ENCODE results near the gene NPAS3.

Gene NPAS3

DNA sequence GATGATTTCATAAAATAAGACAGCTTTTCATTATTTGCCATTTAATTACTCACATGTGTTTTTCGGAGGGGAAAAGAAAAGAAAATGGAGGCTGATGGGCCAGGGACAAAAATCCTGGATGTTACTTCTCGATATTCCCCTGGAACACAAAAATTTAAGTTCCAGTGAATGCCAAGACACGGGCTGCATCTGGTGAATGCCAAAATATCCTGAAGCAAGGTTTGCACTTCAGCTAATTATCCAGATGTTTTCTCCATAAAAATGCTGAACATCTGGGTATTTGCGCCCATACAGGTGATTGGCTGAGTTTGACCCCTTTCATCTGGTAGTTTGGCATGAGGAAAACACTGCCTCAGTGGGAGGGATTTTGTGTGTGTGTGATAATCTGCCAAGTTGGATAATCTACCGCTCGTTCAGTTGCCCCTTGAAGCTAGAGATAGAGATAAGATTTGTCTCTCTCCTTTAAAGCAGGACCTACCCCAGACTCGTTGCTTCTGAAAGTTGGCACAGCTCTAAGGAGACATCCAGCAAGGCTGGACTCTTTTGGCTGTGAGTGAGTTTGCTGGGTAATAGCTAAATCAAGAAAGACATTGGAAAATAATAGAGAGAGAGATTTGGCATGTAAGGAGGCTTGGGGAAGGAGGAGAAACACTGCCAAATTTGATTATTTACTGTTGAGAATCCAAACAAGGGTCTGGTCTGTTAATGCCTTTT is 622.2 kb downstream of the NPAS3 start:
- no peak for DNase-seq (ENCODE audit: low read depth)

GRCh38 chr14:33561488-33562175 is 623.0 kb downstream of the NPAS3 start:
- no peak for DNase-seq (ENCODE audit: low read depth)

DNA sequence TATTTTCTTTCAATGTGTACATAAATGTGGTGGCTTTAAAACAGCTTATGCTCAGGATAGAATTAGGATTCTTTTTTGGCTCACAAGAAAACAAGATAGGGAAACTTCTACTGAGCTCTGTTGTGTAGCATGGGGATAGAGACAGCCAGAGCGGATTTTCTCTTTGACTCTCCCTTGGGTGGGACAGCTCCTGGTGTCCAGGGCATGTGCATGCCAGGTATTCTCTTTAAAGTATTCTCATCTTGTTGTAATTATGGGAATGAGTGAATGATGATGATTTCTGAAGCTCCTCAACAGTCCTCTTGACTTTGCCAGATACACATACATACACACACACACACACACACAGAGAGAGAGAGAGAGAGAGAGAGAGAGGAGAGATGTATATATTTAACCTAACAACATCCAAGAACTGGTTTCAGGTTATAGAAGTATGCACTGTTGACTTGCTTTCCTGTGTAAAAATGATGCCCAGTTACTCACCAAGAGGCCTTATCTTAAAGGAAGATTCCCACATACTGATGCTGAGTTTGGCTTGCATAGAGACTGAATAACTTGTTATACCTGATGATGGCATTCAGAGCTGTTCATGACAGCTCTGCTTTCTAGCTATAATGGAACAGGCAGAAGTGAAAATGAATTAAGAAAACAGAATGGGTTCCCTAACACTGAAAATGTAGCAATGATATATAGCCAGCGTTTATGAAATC is 624.7 kb downstream of the NPAS3 start:
- DNase-seq (ENCODE audit: low read depth), result no peak

GRCh38 chr14:33563901-33564197 is 625.2 kb downstream of the NPAS3 start:
- no peak for DNase-seq (ENCODE audit: low read depth)

DNA sequence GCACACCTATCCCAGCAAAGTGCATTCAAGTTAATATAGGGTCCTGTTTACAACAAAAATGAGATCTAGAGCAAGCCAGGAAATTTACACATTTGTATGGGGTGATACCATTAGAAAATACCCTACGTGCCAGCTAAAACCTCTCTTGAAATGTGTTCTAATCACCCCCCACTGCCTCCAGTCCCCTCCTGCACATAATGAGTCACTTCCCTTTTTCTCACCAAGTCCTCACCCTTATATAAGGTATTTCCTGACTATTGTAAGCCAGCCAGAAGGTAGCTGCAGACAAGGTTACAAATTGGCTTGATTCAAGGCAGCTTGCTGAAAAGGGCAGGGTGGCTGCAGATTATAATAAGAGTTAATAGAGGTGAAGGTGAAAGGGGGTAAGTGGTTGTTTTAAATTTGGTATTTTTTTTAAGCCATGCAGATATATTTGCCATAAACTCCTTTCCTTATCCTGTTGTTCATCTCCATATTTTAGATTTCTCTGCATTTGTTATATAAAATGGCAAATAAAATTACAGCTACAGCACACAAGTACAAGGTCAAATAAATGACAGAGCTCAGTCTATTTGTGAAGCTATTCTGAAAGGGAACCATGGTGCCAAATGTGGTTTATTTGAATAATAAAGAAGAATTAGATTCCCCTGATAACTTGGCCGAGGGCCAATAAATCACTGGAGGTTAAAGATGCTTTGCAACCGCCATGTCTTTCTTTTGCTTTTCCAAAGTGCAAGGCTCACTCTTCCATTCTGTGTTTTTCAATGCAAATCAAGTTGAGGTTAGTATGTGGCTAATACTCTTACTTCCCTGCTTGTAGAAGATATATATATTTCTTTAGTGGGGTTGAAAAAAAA is 626.3 kb downstream of the NPAS3 start:
- DNase-seq (ENCODE audit: low read depth), result no peak

- DNase-seq (ENCODE audit: low read depth), result no peak
Observed at GRCh38 chr14:33566082-33566481, 627.4 kb downstream of the NPAS3 start.

- DNase-seq (ENCODE audit: low read depth), result no peak
Observed at GRCh38 chr14:33567023-33567728, 628.5 kb downstream of the NPAS3 start.

- no peak for DNase-seq (ENCODE audit: low read depth)
Observed at GRCh38 chr14:33567731-33568130, 629.1 kb downstream of the NPAS3 start.

DNA sequence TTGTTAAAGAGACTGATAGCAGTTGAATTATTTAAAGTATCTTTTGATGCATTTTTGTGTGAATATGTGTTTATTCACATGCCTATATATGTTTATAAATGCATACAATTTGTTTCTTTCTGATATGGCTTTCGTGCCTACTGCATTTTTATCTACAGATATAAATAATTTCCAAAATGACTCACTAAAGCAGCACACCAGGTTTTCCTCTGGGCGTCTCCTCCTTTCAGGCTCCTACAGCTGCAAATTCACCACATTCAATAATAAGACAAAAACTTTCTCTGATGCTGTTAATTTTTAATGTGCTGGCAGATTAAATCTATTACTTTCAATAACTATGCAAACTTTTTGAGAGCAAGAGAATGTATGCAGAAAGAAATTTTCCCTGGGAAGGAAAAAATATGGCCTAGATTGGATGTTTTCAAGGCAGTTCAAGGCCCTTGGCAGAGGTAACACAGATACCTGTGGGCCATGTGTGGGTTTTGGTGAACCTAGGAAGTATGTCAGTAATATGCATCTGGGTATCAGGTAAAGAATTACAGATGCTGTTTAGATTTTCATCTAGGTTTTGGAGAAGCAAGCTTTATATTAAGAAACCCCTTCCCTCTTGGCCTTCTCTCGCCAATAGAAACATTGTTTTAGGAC is 630.4 kb downstream of the NPAS3 start:
- no peak for DNase-seq (ENCODE audit: low read depth)

DNA sequence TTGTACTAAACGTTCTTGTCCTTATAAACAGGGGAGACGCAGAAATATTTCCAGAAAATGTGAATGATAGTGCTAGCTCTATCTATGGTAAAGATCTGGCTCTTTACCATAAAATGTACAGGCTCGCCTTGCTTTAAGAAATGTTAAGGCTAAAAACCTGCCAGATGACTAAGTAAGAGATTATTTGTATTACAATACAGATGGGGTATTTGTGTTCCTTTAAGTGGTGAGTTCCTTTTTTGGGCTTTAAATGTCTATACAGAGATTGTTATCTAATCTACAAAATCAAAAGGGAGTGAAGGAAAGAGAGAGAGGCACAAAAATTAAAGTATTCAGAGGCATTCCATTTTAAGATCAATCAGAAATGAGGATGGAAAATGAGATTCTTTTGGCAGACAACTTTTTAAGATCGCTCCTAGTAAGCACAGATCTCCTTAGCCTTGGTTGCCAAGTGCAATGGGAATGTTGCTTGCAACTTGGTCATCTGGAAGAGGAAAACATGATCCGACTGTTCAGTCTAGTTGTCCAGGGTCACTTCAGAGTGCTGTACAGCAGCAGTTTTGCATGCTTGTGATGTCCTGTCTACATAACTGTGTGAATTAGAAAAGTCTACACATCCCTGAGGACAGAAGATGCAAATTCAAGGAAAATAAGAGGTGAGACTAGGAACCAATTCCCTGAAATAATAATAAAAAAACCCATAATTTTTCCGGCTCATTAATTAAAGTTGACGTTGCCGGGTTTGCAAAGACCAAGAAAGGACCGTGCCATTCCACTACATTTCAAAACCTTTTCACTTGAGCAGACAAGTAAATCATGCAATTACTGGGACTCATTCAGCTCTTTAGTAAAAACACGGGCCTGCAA is 631.4 kb downstream of the NPAS3 start:
- no peak for DNase-seq (ENCODE audit: low read depth)

- DNase-seq (ENCODE audit: low read depth), result no peak
Observed at GRCh38 chr14:33570694-33571310, 632.1 kb downstream of the NPAS3 start.

DNA sequence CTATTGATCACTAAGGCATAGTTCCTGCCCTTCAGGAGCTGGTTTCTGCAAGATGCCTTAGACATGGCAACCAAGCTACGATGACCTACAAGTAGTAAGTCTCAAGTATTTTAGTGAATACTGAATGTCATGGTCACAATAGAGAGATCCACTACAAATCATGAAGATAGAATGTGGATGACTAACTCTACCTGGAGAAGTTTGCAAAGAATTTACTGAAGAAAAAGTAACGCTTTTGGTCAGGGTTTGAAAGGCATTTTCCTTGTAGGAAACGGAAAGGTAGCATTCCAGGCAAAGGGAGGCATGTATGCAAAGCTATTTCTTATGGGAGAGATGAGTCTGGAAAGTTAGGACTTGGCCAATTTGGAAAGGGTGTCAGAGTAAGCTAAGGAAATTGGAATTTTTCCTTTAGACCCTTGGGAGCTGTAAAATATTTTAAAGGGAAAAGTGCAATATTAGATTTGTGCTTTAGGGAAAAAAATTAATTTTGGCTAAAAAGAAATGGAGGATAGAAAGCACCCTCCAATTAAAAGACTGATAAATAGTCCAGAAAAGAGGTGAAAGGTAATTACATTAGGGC is 634.7 kb downstream of the NPAS3 start:
- DNase-seq (ENCODE audit: low read depth), result no peak

- no peak for DNase-seq (ENCODE audit: low read depth)
Observed at GRCh38 chr14:33576014-33576413, 637.3 kb downstream of the NPAS3 start.

DNA sequence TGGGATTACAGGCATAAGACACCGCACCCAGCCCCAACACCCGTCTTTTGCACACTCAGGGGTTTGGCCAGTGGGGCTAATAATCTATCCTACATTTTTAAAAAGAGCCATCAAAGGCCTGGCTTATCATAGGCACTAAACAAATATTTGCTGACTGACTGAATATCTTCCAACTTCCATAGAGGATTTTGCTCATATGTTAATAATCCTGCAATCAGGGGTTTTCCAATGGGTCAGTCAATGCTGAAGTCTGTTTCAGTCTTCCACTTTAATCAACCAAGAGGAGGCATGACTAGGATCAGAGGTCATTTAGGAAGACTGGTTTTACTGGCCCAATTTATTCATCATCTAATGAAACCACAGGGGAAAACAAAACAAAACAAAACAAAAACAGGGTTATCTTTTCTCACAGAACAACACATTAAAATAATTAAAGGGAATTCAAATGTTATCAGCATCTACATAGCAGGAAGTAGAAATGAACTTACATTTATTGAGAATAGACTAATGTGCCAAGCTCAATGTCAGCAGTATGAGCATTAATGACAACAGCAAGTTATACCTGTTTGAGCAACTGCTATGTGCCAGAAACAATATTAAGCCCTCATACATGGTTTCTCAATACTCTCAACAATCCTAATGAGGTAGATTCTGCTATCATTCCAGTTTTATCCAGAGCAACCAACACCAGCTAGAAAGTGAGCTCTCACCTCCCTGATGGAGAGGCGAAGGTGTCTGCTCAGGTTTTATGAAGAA is 640.0 kb downstream of the NPAS3 start:
- DNase-seq (ENCODE audit: low read depth), result no peak

GRCh38 chr14:33580231-33580749 is 641.6 kb downstream of the NPAS3 start:
- DNase-seq (ENCODE audit: low read depth), result no peak

GRCh38 chr14:33580841-33581240 is 642.2 kb downstream of the NPAS3 start:
- DNase-seq (ENCODE audit: low read depth), result no peak

DNA sequence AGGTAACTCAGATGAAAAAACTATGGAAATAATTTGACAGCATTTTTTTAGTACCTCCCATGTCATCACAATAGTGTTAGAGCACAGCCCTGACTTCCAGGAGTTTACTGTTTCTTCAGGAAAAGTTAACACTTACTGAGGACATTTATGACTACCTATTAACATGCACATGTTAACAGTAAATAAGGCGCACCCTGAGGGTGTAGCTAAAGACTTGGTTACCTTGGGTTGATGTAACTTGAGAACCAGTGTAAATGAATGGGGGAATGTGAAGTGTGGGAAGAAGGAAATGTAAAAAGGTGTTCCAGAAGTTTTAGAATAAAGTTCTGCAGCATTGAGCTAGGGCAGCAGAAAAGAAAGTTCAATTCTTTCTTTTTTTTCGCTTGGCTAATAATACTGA is 646.0 kb downstream of the NPAS3 start:
- no peak for DNase-seq (ENCODE audit: low read depth)

GRCh38 chr14:33586806-33587205 is 648.1 kb downstream of the NPAS3 start:
- DNase-seq (ENCODE audit: low read depth), result no peak

Measured in stimulated activated CD8-positive, alpha-beta memory T cell treated with anti-CD3 and anti-CD28 coated beads, Interleukin-7, amount 100 ng/mL, for 24 hours (primary cell).